Activated CD4-positive, alpha-beta memory T cell treated with anti-CD3 and anti-CD28 coated beads for 36 hours (primary cell): ENCODE data around the gene MKX. TPM values are rescaled to one million over a fixed set of nuclear protein-coding genes. Genes with fewer than 3 reads are reported as not detected.

Experiments
- CTCF ChIA-PET: fragments of 350-600 bp; sonication (Branson Sonifier 250); formaldehyde crosslinking; loops from one replicate; lab custom pipeline; 2021; ENCODE audit warnings: antibody characterized with exemption, inconsistent platforms; lab: Charles Lee
- POLR2A ChIA-PET: fragments of 350-600 bp; sonication (Branson Sonifier 250); formaldehyde crosslinking; loops from one replicate; lab custom pipeline; 2021; ENCODE audit warnings: antibody characterized with exemption; lab: Charles Lee
- DNase-seq: peaks from one replicate; pipeline ENCODE4 v3.0.0-alpha.2; 2020
- H3K27ac Mint-ChIP-seq: one replicate; pipeline ENCODE4 v1.8.0; 2021; ENCODE audit warnings: mixed read lengths
- H3K27me3 Mint-ChIP-seq: one replicate; pipeline ENCODE4 v1.8.0; 2021; ENCODE audit warnings: mixed read lengths
- H3K36me3 Mint-ChIP-seq: one replicate; pipeline ENCODE4 v1.8.0; 2021; ENCODE audit warnings: mixed read lengths
- H3K4me1 Mint-ChIP-seq: one replicate; pipeline ENCODE4 v1.8.0; 2021; ENCODE audit warnings: low read depth, mixed read lengths
- H3K4me3 Mint-ChIP-seq: one replicate; pipeline ENCODE4 v1.8.0; 2021; ENCODE audit warnings: mild to moderate bottlenecking, mixed read lengths
- H3K9me3 Mint-ChIP-seq: one replicate; pipeline ENCODE4 v1.8.0; 2021; ENCODE audit warnings: mixed read lengths
- intact Hi-C: fragments of 100-400 bp; cut with micrococcal nuclease; formaldehyde crosslinking; loops from one replicate; pipeline ENCODE4 v1.15.1; 2023
- total RNA-seq, 2 experiments: library from RNA; stranded (reverse); gene quantifications; one replicate each; pipeline ENCODE4 v1.2.3, GENCODE V29; 2021

Gene MKX
- under 1 TPM; 0.38 to 0.63 TPM for total RNA-seq

DNA sequence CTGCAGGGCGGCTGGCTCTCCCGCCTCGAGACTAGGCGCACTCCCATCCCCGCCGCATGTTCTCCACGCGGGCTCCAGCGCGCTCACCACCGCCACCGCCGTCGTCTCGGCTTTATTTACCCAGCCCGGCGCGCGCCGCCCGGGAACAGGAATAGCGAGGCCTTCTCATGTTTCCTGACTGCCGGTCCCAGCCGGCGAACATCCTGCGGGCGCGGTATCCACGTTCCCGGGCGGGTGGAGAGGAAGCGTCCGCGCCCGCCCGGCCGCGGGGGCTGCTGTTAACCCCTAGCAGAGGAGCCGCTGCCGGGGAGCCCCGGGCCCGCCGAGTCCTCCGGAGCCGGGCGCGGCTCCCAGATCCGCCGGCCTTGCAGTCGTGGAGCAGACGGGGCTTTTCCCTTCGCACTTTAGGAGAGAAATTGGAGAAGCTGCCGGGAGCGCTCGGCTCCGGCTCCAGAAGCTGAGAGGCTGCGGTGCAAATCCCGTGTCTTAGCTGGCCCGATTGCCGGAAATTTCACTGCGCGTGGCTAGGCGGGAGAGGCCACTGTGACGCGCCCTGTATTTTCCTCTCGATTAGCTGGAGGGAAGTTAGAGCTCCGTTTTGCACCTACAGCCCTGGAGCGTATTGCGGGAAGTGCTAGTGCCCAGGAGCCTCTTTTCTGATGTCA lies at the start of gene MKX:
Gene MKX (minus strand): TSS at position 88 of the 665 bp plus-strand sequence. CDS start 2,404 bp downstream, outside the sequence.
- ChIA-PET CTCF (interaction anchor here (1.2 kb wide), 1 partner anchor 434 kb away, joined by 4 read pairs; no protein-coding TSS in a partner anchor), POLR2A (interaction anchor here (1.3 kb wide), 1 partner anchor 242 kb away, joined by 3 read pairs; the partner anchor contains the start of gene RAB18)
- DNase-seq: peak; percentile 49
- no peaks in the 10 kb centered on the region for H3K9me3 Mint-ChIP-seq
- H3K4me3 Mint-ChIP-seq: peak within 1 kb of the TSS; percentile 71
- intact Hi-C loops: loop anchor here (5.0 to 10.0 kb wide), 3 partner anchors 249 to 929 kb away; partner anchors contain the start of genes BAMBI and ODAD2
- H3K4me1 Mint-ChIP-seq: peaks cover 38% of the 10 kb centered on the region
- H3K27me3 Mint-ChIP-seq: peaks cover 56% of the 10 kb centered on the region
- H3K36me3 Mint-ChIP-seq: no peaks in the 10 kb centered on the region
- H3K27ac Mint-ChIP-seq: no peak within 1 kb of the TSS

- H3K9me3 Mint-ChIP-seq: peaks cover 5% of the 10 kb centered on the region
- H3K4me3 Mint-ChIP-seq: no peak overlapping the region
- no peak overlapping the region for H3K27ac Mint-ChIP-seq
- POLR2A ChIA-PET: interaction anchor here (0.5 kb wide), 1 partner anchor 385 kb away, joined by 3 read pairs; no protein-coding TSS in a partner anchor
- H3K36me3 Mint-ChIP-seq: no peaks in the 10 kb centered on the region
- intact Hi-C loops: no loop called here
- CTCF ChIA-PET: no interaction called here
- peaks cover 25% of the 10 kb centered on the region for H3K27me3 Mint-ChIP-seq
- no peak for DNase-seq
- no peaks in the 10 kb centered on the region for H3K4me1 Mint-ChIP-seq
Measured at GRCh38 chr10:27794157-27794556, 48.5 kb upstream of the MKX start.

GRCh38 chr10:27792216-27792615 lies 46.6 kb upstream of the MKX start:
- Mint-ChIP-seq H3K4me3 (no peak overlapping the region), H3K27ac (no peak overlapping the region), H3K9me3 (peaks cover 5% of the 10 kb centered on the region), H3K27me3 (peaks cover 24% of the 10 kb centered on the region), H3K4me1 (no peaks in the 10 kb centered on the region), H3K36me3 (no peaks in the 10 kb centered on the region)
- DNase-seq: no peak
- ChIA-PET CTCF (no interaction called here), POLR2A (no interaction called here)
- intact Hi-C loops: no loop called here

DNA sequence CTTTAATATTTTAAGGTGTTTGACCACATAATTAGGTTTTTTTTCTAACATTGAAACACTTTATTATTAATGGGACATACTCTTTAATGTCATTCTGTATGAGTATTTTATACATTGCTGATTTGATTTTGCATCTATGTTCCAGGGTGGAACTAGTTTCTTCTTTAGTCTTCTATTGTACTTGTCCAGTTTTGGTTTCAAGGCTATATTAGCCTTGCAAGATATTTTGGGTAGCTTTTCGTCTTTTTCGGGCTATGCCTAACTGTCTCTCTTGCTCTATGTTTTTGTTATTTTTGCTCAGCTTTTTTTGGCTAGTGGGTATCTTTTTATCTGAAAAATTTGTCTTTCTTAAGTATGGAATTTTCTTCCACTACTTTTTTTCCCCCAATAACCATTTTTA lies 38.7 kb upstream of the MKX start:
- H3K4me3 Mint-ChIP-seq: no peak overlapping the region
- peaks cover 13% of the 10 kb centered on the region for H3K27me3 Mint-ChIP-seq
- ChIA-PET POLR2A (no interaction called here), CTCF (interaction anchor here (0.6 to 1.6 kb wide), 6 partner anchors 14 to 457 kb away, joined by 3 to 9 read pairs (median 3); no protein-coding TSS in a partner anchor)
- no peaks in the 10 kb centered on the region for H3K9me3 Mint-ChIP-seq
- intact Hi-C loops: no loop called here
- H3K27ac Mint-ChIP-seq: no peak overlapping the region
- H3K4me1 Mint-ChIP-seq: no peaks in the 10 kb centered on the region
- DNase-seq: no peak
- H3K36me3 Mint-ChIP-seq: no peaks in the 10 kb centered on the region

DNA sequence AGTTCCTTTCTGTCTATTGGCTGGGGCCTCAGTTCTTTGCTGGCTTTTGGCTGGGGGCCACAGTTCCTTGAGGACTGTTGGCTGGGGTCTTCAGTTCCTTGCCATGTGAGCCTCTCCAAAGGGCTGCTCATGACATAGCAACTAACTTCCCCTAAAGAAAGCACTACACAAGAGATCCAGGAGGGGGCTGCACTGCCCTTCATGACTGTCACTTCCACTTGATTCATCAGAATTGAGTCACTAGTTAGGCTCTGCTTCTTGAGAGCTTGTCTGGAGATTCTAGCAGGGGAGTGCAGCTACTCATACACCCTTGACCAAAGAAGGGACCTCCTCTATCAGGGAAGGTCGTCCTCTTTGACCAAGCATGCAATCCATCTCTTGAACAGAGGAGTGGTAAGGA lies 38.0 kb upstream of the MKX start:
- intact Hi-C loops: loop anchor here (1.0 kb wide), 1 partner anchor 396 kb away; no protein-coding TSS in a partner anchor
- Mint-ChIP-seq H3K36me3 (no peaks in the 10 kb centered on the region), H3K4me1 (no peaks in the 10 kb centered on the region), H3K27ac (no peak overlapping the region), H3K27me3 (peaks cover 12% of the 10 kb centered on the region), H3K9me3 (no peaks in the 10 kb centered on the region), H3K4me3 (no peak overlapping the region)
- peak; percentile 47 for DNase-seq
- CTCF ChIA-PET: interaction anchor here (0.6 to 1.6 kb wide), 6 partner anchors 14 to 458 kb away, joined by 3 to 9 read pairs (median 3); no protein-coding TSS in a partner anchor
- POLR2A ChIA-PET: no interaction called here

DNA sequence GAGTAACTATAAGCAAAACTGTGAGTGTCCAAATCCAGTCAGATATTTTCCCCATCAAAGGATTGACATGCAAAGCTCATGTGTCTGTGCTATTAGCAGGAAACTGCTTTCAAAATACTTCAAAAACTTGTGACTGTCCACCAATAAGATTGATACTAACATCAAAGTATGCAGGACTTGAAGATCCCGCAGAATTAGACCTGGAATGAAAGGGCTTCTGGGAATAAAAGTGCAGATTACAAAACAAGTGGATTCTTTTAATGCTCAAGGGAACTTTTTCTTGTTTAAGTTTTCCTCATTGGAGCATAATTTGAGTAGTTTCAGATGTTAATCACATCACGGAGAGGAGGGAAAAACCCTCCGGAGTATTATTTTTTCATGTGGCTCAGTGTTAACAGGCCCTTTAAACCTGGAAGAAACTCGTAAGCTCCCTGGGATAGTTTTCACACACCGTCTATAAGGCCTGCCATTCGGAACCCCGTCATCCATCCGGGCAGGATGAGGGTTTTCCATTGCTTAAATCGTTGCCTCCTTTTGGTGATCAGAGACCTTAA lies 33.9 kb upstream of the MKX start:
- peaks cover 33% of the 10 kb centered on the region for H3K27me3 Mint-ChIP-seq
- no peaks in the 10 kb centered on the region for H3K4me1 Mint-ChIP-seq
- POLR2A ChIA-PET: no interaction called here

GRCh38 chr10:27774831-27775230 lies 29.2 kb upstream of the MKX start:
- Mint-ChIP-seq H3K4me1 (no peaks in the 10 kb centered on the region), H3K4me3 (no peak overlapping the region), H3K36me3 (no peaks in the 10 kb centered on the region)

More for the DNA sequence above, 33.9 kb upstream of the MKX start:
- Mint-ChIP-seq H3K9me3 (no peaks in the 10 kb centered on the region), H3K36me3 (no peaks in the 10 kb centered on the region), H3K4me3 (no peak overlapping the region), H3K27ac (no peak overlapping the region)
- no peak for DNase-seq
- CTCF ChIA-PET: interaction anchor here (0.9 kb wide), 1 partner anchor 363 kb away, joined by 3 read pairs; no protein-coding TSS in a partner anchor
- intact Hi-C loops: no loop called here

GRCh38 chr10:27771231-27771630 lies 25.6 kb upstream of the MKX start:
- H3K36me3 Mint-ChIP-seq: no peaks in the 10 kb centered on the region
- H3K4me1 Mint-ChIP-seq: no peaks in the 10 kb centered on the region
- H3K27ac Mint-ChIP-seq: no peak overlapping the region
- POLR2A ChIA-PET: no interaction called here
- peaks cover 30% of the 10 kb centered on the region for H3K27me3 Mint-ChIP-seq
- CTCF ChIA-PET: no interaction called here
- no peak overlapping the region for H3K4me3 Mint-ChIP-seq
- peak; percentile 22 for DNase-seq
- intact Hi-C loops: no loop called here
- no peaks in the 10 kb centered on the region for H3K9me3 Mint-ChIP-seq

More at GRCh38 chr10:27774831-27775230, 29.2 kb upstream of the MKX start:
- no peak overlapping the region for H3K27ac Mint-ChIP-seq
- H3K27me3 Mint-ChIP-seq: peaks cover 45% of the 10 kb centered on the region
- POLR2A ChIA-PET: no interaction called here
- no peaks in the 10 kb centered on the region for H3K9me3 Mint-ChIP-seq
- CTCF ChIA-PET: no interaction called here
- no peak for DNase-seq
- intact Hi-C loops: no loop called here

GRCh38 chr10:27770181-27770580 lies 24.6 kb upstream of the MKX start:
- Mint-ChIP-seq H3K4me3 (no peak overlapping the region), H3K4me1 (no peaks in the 10 kb centered on the region), H3K36me3 (no peaks in the 10 kb centered on the region), H3K27ac (no peak overlapping the region), H3K27me3 (peaks cover 28% of the 10 kb centered on the region), H3K9me3 (no peaks in the 10 kb centered on the region)
- DNase-seq: no peak
- POLR2A ChIA-PET: no interaction called here
- intact Hi-C loops: no loop called here
- CTCF ChIA-PET: no interaction called here

- intact Hi-C loops: no loop called here
- no peaks in the 10 kb centered on the region for H3K4me1 Mint-ChIP-seq
- H3K27ac Mint-ChIP-seq: no peak overlapping the region
- no peak overlapping the region for H3K4me3 Mint-ChIP-seq
- ChIA-PET POLR2A (no interaction called here), CTCF (no interaction called here)
- no peaks in the 10 kb centered on the region for H3K36me3 Mint-ChIP-seq
- no peaks in the 10 kb centered on the region for H3K9me3 Mint-ChIP-seq
- DNase-seq: no peak
- peaks cover 19% of the 10 kb centered on the region for H3K27me3 Mint-ChIP-seq
Measured at GRCh38 chr10:27760867-27761266, 15.2 kb upstream of the MKX start.

- no peaks in the 10 kb centered on the region for H3K36me3 Mint-ChIP-seq
- no peak for DNase-seq
- no peak overlapping the region for H3K4me3 Mint-ChIP-seq
- H3K9me3 Mint-ChIP-seq: no peaks in the 10 kb centered on the region
- H3K4me1 Mint-ChIP-seq: no peaks in the 10 kb centered on the region
- no peak overlapping the region for H3K27ac Mint-ChIP-seq
- peaks cover 22% of the 10 kb centered on the region for H3K27me3 Mint-ChIP-seq
- intact Hi-C loops: no loop called here
- CTCF ChIA-PET: interaction anchor here (1.2 kb wide), 1 partner anchor 634 kb away, joined by 3 read pairs; no protein-coding TSS in a partner anchor
- POLR2A ChIA-PET: no interaction called here
Measured at GRCh38 chr10:27759483-27760272, 14.1 kb upstream of the MKX start.
